NCI-H2196 (cell line): ENCODE measurements around the gene RAI1.

Source experiments
- DNase-seq: peaks from one replicate; lab custom pipeline; 2025; ENCODE audit not compliant: unreplicated experiment; lab: John Stamatoyannopoulos, UW

The RAI1 gene

GRCh38 chr17:17859909-17860765 is 178.9 kb downstream of the RAI1 start:
- DNase-seq, result peak; percentile 45

GRCh38 chr17:17860766-17861107 is 179.5 kb downstream of the RAI1 start:
- no peak for DNase-seq
